ENCODE measurements around the gene MPPED2.

Gene MPPED2

DNA sequence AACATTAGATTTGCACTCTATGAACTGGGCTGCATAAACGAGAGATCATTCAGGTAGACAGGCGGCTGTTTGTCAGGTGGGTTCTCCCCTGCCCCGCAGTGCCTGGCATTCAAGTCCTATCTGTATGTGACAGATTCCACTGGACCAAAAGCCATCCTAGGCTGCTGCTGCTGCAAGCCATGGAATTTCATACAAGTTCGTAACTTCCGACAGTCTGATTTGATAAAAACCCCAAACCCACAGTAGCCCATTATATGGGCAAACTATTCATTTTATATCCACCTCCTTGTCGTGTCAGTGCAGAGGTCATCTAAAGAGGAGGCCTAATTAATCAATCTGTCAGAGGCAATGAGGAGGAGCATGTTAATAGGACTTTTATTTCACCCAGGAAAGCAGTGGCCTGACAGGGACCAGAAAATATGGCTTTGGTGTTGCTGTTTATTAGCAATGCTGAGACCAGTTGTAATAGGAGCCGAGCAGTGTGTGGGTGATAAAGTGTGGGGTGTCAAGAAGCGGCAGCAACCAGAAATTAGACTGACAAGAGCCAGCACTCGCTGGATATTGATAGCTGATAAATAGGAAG lies 139.0 kb downstream of the MPPED2 start:
- DNase-seq, result no peak

DNA sequence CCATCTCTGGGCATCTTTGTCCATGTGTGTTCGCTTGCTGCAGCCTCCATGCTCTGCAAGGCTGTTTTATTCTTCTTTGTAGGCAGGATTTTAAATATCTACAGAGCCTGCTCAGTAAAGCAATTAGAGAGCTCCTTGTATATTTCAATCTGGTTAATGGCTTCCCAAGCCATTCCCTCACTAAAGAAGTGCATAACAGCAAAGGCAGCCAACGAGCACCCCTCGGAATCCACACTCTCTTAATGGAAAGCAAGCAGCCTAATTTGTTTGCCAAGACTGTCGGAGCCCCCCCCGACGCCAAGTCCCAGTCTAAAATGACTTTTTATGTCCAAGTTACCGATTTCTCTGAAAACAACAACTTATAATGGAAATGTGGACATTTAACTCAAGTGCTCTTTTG lies 139.6 kb downstream of the MPPED2 start:
- no peak for DNase-seq

DNA sequence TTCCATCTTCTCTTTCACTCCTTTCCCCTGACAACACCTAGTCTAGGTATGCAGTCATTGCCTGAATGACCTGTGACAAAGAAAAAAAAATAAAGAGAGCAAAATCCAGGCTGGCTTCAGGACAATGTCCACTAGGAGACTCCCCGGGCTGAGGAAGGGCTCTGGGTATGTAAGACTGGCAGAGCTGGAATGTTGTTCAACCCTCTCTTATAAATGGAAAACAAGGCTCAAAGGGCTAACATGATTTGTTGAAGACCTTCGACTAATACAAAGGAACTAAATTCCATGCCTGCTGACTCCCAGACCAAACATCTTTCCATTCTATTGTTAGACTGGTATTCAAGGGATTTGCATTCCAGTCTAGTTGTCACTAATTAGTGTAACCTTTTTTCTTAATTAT lies 141.1 kb downstream of the MPPED2 start:
- DNase-seq, result no peak

DNA sequence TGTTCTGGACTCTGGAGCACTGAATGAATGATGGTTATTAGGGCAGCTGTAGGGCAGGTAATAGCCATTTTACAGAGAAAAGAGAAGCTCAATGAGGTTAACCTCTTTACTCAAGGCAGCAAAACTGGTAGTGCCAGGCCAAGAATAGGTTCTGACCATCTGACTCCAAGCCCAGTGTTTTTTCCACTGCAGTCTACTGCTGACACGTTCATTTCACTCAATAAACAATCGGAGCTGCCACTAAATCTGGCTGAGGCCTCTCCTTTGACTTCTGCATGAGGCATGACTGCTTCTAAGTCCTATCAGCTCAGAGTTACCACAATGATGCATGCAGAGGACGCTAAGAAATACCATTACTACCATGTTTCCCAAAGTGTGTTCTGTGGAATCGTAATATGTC lies 145.6 kb downstream of the MPPED2 start:
- no peak for DNase-seq

DNA sequence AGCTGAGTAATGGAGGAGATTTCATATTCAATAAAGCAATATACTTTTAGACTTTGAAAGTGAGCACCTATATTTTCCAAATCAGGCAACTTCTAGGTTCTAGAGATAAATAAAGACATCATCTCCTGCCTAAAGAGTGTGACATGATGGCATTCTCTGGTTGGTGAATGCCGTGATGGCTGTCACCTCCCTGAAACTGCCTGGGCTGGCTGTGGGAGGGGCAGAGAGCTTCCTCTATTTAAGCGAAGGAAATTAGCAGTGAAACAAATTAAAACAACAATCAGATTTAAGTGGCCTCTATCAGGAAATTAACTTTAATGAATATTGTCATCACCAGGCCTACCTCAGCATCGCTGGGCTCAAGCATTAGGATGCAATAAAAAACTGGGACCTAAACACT lies 149.4 kb downstream of the MPPED2 start:
- DNase-seq, result no peak

DNA sequence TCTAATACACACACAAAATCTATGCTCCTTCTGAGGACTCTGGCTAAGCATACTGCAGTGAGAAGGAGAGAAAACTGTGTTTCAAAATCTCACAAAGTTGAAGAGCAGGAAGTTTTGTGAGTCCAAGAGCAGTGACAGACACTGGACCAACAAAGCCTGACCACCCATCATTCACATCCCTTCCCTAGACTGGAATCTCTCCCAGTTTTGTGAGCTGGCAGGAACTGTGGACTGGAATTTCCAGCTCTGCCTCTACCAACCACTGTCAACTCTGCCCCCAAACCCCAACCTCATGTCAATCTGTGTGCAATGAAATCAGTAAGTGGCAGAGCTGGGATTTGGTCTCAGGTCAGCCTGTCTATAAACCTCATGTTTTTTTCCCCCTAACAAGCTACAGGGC lies 150.7 kb downstream of the MPPED2 start:
- DNase-seq, result no peak

DNA sequence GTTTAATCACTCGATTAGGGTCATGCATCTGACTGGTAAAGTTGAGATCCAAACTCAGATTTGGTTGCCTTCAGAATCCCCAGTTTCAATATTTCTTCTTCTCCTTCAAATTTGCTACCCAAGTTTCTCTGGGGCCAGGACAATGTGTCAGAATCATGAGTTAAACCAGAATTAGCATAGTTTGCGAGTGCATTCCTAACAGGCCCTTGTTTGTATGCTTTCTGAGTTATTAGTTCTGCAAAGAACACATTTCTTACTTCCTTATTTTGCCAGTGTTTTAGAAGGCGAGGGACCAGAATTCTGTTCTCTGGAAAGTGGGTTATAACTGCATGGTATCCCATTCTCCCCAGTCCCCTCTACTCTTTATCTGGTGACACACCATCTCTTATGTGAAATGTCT lies 151.3 kb downstream of the MPPED2 start:
- DNase-seq, result no peak

DNA sequence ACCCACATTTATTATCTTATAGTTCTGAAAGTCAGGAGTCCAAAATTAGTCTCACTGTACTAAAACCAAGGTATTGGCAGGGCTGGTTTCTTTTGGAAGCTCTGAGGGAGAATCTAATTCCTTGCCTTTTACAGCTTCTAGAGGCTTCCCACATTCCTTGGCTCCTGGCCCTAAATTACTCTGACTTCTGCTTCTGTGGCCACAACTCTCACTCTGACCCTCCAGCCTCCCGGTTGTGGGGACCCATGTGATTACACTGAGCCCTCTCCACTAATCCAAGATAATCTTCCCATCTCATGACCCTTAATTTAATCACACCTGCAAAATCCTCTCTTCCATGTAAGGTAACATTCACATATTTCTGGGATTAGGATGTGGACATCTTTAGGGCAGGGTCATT lies 152.3 kb downstream of the MPPED2 start:
- no peak for DNase-seq

DNA sequence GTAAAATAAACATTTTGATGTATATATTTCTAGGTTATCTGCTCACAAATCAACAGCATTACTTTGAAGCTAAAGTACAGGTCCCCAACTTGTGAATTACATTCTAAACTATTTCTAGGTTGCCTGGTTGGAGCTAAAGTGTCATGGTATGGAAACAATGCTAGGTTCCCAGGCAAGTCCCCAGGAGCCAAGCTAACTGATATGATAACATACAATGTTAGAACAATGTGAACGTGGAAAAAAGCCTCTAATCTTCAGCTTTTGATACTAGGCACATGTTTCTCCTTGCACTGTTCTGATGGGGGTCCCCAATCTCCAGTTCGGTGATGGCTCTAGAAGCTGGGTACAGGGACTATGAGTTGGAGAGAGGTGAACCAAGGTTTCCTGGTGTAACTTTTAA lies 153.4 kb downstream of the MPPED2 start:
- DNase-seq, result no peak

DNA sequence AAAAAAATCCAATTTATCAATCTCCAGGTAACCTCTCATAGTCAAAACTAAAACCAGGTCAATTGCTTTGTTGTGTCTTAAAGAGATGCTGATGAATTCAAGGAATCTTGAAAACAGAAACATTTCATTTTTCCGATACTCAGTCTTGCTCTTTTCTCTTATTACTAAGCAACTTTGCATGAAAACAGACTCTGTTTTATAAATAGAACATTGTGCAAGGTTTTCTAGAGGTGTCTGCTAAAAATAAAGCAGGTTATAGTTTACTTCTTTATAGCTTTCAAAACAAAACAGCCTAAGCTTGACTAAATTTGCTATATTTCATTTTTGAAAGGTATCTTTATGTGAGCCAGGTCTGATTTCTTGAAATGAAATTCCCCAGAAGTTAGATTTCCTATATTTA lies 154.0 kb downstream of the MPPED2 start:
- DNase-seq, result no peak

DNA sequence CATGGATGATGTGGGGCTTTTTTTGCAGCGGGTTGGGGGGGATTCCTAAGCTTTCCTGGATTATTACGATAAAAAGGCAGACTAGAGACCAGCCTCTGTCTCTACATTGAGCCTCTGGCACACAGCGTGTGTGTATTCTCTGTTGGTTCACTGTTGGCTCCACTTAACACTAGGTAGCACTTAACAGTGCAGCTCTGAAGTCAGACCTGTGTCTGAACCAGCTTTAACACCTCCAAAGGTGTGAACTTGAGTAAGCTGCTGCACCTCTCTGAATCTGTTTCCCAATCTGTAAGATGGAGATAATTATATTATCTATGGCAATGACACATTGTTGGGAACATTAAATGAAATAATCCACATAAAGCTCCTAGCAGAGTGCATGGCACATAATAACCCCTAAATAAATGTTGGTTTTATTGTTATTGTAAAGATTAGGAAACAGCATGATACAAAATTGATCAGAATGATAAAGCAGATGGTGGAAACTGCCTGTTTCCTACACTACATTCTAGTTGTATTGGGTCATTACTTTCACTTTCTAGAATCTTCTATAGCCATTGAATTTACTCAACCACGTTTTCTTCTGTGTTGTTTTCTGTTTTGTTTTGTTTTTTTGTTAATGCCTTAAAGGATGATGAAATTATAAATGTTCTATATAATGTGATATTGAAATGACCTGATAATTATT lies 154.9 kb downstream of the MPPED2 start:
- no peak for DNase-seq

DNA sequence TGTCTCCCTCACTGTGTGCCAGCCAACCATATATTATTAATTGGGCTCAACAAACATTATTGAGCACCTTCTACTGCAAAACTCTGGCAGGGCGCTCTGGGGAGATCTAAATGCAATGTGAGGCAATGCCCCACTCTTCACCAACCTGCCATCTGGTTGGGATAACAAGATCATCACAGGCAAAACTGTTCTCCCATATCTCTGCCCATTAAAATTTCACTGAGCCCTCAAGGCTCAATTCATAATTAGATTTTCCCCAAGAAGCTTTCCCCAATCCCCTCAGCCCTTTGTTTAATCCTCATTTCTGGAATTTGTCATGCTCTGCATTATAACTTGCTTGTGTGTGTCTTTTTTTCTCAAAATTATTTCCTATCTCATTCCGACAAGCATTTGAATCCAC lies 156.6 kb downstream of the MPPED2 start:
- no peak for DNase-seq

DNA sequence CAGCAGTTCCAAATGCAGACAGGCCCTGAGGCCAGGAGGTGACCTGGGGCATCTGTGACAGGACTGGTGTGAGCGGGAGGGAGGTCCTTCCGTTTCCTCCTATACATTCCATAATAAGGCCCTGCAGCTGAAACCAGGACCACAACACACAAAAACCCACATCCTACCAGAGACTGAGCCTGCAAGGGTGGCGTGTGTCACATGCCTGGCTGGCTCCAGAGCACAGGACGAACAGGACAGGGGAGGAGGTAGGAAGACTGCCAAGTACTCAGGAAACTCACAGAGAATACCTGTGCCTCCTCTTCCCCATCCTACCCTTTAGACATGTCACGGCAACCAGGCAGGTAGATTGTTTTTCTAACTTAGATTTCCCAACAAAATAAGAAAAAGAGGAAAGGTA lies 159.4 kb downstream of the MPPED2 start:
- DNase-seq, result no peak

DNA sequence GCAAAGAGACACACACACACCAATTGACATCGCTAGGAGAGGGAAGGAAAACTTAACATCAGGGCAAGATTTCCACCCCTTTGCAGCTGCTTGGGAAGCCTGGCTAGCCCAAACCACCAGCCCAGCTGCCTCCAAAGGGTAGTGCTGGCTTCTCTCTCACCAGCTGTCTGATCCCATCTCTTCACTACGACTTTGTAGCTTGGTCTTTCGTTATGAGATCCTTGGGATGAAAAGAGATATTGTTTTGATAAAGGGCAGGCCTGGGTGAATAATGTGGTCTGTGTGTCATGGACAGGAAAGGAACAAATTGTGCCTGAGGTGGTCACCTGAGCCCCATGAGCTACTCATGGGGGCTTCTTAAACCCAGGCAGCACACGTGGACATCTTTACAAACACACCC lies 161.3 kb downstream of the MPPED2 start:
- no peak for DNase-seq

DNA sequence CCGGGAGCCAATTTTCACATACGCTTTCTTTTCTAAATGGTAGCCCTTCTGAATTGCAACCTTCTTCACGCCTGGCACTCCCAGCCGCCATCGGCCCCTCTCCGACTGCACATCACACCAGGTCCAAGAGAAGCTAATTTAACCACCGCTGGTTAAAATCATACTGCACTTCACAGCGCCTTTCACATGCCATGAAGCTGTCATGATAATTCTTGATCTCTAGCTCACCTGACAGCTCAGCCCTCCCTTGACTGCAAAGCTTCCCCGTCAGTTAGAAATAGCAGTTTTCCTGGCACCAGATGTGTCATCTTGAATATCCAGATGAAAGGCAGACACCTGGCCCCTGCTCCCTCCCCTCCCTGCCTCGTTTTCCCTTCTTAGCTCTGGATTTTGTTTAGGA lies 161.8 kb downstream of the MPPED2 start:
- no peak for DNase-seq

DNA sequence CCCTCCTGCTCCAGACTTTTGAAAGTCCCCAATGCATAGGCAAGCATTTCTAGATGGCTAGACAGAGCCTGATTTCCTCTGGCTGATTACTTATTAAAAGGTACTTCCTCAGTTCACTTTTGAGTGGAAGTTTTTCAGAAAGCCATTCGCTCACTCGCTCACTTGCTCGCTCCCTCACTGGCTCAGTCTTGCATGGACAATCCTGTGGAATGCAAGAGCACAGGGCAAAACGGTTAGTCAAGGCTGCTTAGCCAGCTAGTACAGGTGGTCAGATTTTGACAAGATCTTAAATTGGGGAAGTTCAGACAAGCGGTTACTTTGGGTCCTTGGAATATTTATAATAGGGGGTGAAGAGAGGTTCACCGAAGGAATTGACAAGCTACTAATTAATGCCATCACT lies 162.3 kb downstream of the MPPED2 start:
- DNase-seq, result no peak

DNA sequence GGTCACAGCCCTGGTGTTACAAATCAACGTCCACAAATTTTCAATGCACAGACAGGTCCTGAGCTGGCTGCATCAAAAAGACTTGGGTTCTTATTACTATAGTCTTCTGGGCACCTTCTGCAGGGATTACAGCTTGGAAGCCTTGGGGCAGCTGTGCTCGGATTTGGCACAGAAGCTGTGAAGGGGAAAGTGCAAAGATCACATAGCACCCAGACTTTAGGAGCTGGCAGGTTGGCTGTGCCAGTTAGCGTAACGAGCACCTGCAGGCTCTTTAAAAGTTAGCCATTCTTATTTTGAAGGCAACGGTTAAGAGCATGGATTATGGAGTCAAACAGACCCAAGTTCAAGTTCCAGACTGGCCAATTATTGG lies 162.9 kb downstream of the MPPED2 start:
- no peak for DNase-seq

DNA sequence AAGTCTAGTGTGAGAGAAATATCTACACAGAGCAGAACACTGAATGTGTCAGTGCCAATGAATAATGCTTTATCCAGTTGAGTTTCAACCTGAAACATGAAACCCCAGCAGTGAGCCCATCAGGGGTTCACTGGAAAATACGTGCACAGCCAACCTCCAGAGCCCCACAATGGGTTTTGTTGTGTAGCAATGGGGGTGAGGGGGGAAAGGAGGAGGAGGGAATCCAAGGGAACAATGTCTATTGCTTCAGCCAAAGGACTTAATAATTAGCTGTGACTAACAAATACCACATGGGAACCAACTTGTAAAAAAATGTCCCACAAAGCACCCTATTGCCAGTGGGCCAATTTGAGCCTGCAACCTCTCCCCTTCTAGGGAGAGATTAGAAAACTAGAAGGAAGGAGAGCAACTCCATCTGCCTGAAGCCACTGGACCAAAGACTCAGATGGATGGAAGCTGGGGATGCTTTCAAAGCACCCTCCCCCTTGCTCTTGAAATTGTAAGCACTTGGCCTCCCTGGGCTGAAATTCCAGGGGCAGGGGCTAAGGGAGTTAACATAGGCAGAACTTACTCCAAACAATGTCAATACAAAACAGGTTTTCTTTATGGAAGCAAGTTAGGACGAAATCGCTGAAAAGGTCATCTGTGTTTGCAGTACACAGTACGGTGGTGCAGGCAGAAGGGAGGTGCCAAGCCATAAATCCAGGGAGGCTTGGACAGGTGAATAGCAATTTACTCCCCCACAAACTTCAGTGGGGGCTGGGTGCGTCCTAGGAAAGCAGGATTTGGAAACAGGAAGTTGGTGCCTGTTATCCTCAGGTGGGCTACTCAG lies 163.5 kb downstream of the MPPED2 start:
- DNase-seq, result no peak

DNA sequence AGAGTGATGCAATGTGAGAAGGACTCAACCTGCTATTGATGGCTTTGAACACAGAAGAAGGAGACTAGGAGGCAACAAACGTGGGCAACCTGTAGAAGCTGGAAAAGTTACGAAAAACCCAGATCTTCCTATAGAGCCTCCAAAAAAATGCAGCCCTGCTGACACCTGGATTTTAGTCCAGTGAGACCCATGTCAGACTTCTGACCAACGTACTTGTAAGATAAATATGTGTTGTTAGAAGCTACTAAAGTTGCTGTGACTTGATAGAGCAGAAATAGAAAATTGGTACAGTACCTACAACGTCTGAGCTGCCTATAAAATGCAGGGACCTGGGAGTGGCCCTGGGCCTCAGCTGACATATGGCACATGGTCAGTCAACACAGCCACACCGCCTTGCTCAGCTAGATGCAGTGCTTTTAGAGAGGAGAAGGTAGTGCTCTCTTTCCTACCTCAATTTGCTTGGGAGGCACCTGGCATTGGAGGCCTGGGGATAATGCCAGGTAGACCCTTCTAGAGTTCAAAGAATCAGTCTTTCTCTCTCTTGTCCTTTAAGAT lies 165.8 kb downstream of the MPPED2 start:
- no peak for DNase-seq

DNA sequence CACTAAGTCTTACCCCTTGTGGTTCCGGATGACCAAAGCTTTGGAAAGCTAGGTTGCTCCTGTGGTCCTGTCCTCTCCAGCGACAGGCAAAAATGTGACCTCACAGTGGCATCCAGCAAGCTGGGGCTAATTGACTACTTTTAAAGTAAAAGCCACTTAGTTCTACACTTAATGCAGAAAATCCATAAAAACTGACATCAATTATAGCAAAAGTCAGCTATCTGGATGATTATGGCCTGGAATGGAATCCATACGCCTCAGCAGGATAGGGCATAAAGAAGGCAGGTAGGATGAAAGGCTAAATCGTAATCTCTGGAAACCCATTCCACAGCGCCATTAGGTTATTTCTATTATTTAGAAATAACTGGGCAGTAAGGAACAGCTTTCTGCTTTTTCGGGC lies 171.3 kb downstream of the MPPED2 start:
- DNase-seq, result no peak

DNA sequence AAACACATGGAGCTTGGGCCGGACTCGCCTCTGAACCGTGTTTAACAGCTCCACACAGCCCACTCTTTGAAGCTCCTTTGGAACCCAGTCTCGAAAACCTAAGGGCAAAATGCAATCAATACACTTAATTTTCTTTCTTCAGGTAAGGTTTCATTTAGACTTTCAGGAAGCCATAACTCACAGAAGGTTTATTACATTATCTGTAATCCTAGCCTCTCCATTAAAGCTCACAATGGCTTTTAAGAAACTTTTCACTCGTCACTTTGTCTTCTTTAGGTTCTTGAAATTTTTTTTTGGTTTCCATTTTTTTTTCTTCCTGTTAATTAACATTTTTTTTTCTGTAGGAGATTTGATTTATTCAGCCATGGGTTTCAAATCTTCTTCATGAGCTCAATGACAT lies 171.9 kb downstream of the MPPED2 start:
- no peak for DNase-seq

DNA sequence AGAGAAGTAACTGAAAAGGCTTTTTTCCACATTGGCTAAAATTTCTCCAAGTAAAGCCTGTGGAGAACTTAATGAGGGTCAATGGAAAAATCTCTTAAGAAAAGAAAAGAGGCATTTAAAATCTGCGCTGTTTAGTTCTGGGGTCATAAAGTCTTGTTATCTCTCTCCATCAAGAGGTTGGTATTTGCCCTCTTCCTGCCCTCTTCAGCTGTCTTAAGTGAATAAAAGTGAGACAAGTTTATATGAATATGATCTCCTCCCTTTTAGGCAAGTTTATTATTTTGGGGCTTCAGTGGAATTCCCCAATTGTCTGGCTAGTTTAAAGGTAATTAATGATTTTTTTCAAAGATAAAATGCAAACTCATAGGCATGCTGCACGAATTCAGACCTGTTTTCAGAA lies 173.6 kb downstream of the MPPED2 start:
- DNase-seq, result no peak

DNA sequence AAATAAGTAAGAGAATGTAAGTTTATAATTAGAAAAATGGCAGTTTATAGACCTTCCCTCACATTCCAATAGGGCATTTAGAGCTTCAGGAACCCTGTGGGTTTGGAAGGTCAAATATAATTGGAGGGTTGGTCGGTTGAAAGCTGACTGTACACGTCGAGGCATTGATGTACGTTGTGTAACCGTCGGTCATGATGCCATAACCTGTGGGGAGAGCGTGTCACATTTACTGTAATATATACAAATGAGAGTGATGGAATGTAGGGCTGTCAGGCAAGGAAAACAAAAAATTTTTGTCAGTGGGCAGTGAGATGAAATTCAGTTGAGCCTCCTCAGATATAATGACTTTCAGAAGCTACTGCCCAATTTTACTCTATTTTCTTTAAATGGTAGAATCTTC lies 174.8 kb downstream of the MPPED2 start:
- no peak for DNase-seq

Measured in activated CD4-positive, alpha-beta T cell treated with anti-CD3 and anti-CD28 coated beads for 4 hours (primary cell).